ENCODE results near the gene PPP2R3A.
A peak's percentile ranks its signal among the peaks of the same experiment; 100 is the strongest.

Gene PPP2R3A

GRCh38 chr3:135944831-135945230 lies 20.7 kb upstream of the PPP2R3A start:
- no peak for TF ChIP-seq CTCF (conservative IDR thresholded peaks at IDR 0.05; ENCODE audit: control insufficient read depth, insufficient read depth, low read depth, low read length)
- H3K4me3 ChIP-seq (ENCODE audit: control insufficient read depth, low read depth, low read length): no peak overlapping the region
- peak; percentile 47 for DNase-seq (ENCODE audit: low read depth)

- no peak for TF ChIP-seq CTCF (conservative IDR thresholded peaks at IDR 0.05; ENCODE audit: control insufficient read depth, insufficient read depth, low read depth, low read length)
- H3K4me3 ChIP-seq (ENCODE audit: control insufficient read depth, low read depth, low read length): no peak overlapping the region
- DNase-seq (ENCODE audit: low read depth): no peak
Observed at GRCh38 chr3:135950941-135951340, 14.6 kb upstream of the PPP2R3A start.

GRCh38 chr3:135964160-135964955 lies 1.2 kb upstream of the PPP2R3A start:
- no peak for DNase-seq (ENCODE audit: low read depth)
- no peak overlapping the region for H3K4me3 ChIP-seq (ENCODE audit: control insufficient read depth, low read depth, low read length)
- TF ChIP-seq CTCF (conservative IDR thresholded peaks at IDR 0.05; ENCODE audit: control insufficient read depth, insufficient read depth, low read depth, low read length): no peak

- DNase-seq (ENCODE audit: low read depth): no peak
- no peak for TF ChIP-seq CTCF (conservative IDR thresholded peaks at IDR 0.05; ENCODE audit: control insufficient read depth, insufficient read depth, low read depth, low read length)
- peak overlapping the region; percentile 47 for H3K4me3 ChIP-seq (ENCODE audit: control insufficient read depth, low read depth, low read length)
Observed at GRCh38 chr3:135965129-135965505, 411 bp upstream of the PPP2R3A start.

GRCh38 chr3:135966271-135966961 lies 888 bp downstream of the PPP2R3A start:
- peak overlapping the region; percentile 67 for H3K4me3 ChIP-seq (ENCODE audit: control insufficient read depth, low read depth, low read length)
- peak; percentile 31 for DNase-seq (ENCODE audit: low read depth)
- no peak for TF ChIP-seq CTCF (conservative IDR thresholded peaks at IDR 0.05; ENCODE audit: control insufficient read depth, insufficient read depth, low read depth, low read length)

GRCh38 chr3:135966962-135967274 lies 1.4 kb downstream of the PPP2R3A start:
- no peak for DNase-seq (ENCODE audit: low read depth)
- peak overlapping the region; percentile 67 for H3K4me3 ChIP-seq (ENCODE audit: control insufficient read depth, low read depth, low read length)
- no peak for TF ChIP-seq CTCF (conservative IDR thresholded peaks at IDR 0.05; ENCODE audit: control insufficient read depth, insufficient read depth, low read depth, low read length)
